Spleen (tissue), 7 donors: Measurements from ENCODE around the gene AVP.

Experiments
- POLR2A ChIP-seq, 3 donors: fragments of 450-650 bp; IDR thresholded peaks; one replicate each; pipeline ENCODE4 v1.5.1; 2017; ENCODE audit warnings: antibody characterized with exemption in 3 of 3, mild to moderate bottlenecking in 1 of 3
- TF ChIP-seq, protein P1 (sequence below), 11 experiments: fragments of 200-600 bp in 7 of 11; fragments of 450-650 bp in 4 of 11; sonication (generic) in 4 of 11; IDR thresholded peaks in 8 of 11; conservative IDR thresholded peaks in 3 of 11; 1 replicate in 7 of 11; 2 replicates in 4 of 11; pipeline versions ENCODE4 v1.4.0 to v1.8.0; 2016 to 2021; ENCODE audit warnings: antibody characterized with exemption in 11 of 11, inconsistent platforms in 4 of 11, mild to moderate bottlenecking in 1 of 11
- donor health status: DM: no; HTN: no; CAD: no; lungs with moderate emphysema.
- donor health status: DM: no; HTN: no; CAD: no.
- donor health status: DM: no; HTN: no; CAD: no.

DNA sequence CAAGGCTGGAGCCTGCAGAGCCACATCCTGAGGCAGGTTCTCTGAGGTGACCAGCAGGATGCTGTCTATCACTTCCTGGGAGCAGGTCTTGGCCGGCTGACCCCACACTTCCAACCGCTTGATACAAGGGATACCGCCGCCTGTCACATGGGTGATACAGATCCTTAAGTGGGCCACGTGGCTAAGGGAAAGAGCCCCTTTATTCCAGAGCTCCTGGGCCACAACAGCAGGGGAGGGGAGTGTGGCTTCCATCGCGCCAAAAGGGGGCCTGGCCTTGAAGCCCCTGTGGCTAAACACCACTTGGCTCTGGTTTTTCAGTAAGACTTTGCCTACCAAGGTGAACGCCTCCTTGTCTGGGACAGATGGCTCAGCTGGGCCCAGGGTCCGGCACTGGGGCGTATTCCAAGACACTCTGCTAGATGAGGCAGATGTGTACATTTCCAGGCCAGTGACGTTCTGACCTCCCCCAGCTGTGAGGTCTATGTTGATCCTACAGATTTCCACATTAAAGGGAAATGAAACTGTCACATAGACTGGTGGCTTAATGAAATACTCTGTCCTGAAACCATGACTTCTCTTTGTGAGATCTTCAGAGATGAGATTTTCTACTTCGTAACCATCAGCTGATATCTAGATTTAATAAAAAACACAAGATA, 37.6 kb upstream of the AVP start:
- TF ChIP-seq, protein P1, sequence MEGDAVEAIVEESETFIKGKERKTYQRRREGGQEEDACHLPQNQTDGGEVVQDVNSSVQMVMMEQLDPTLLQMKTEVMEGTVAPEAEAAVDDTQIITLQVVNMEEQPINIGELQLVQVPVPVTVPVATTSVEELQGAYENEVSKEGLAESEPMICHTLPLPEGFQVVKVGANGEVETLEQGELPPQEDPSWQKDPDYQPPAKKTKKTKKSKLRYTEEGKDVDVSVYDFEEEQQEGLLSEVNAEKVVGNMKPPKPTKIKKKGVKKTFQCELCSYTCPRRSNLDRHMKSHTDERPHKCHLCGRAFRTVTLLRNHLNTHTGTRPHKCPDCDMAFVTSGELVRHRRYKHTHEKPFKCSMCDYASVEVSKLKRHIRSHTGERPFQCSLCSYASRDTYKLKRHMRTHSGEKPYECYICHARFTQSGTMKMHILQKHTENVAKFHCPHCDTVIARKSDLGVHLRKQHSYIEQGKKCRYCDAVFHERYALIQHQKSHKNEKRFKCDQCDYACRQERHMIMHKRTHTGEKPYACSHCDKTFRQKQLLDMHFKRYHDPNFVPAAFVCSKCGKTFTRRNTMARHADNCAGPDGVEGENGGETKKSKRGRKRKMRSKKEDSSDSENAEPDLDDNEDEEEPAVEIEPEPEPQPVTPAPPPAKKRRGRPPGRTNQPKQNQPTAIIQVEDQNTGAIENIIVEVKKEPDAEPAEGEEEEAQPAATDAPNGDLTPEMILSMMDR (IDR thresholded peaks at IDR 0.05 in 8 of 11, conservative IDR thresholded peaks at IDR 0.05 in 3 of 11), result no peak
- TF ChIP-seq POLR2A (IDR thresholded peaks at IDR 0.05), result no peak
